ENCODE data around the gene SLC25A45. TPM values are rescaled to one million over a fixed set of nuclear protein-coding genes. Genes with fewer than 3 reads are reported as not detected.

The SLC25A45 gene
- total and polyA plus RNA-seq, 2 donors (not counting 1 experiment from before 2014, with no cell fraction given), result 0.52 to 1.5 TPM

DNA sequence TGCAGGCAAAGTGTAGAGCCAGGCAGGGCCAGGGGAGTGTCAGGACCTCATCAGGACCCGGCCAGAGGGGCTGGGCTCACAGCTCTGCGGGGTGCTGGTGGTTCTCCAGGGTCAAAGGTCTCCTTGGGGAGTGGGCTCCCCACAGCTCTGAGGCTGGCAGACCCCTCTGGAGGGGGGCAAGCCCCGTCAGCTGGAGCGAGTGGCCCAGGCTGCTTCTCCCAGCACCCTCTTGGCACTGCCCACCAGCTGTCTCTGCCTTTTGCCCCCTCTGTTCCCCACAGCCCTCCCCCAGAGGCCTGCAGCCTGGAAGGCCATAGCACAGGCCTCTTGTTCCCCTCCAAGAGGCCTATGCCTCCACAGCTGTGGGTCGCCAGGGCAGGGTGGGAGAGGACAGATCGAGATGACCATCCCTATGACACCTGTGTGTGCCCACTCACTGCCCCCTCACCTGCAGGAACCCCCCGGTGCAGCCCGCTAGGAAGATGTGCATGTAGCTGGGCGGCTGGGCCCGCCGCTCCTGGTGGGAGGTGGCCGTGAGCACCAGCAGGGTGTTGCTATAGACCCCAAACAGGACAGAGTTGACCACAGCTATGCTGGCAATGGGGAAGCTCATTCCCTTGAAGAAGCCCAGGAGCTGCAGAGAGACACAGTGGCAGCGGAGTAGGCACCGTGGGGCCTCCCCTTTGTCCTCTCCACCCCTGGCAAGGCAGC, 3.4 kb downstream of the SLC25A45 start:
- H3K36me3 ChIP-seq (ENCODE audit: control insufficient read depth, insufficient read depth, low read length), result no peaks in the 10 kb centered on the region
- no peak overlapping the region for H3K27ac ChIP-seq (ENCODE audit: insufficient read depth, low read length)
- TF ChIP-seq EZH2 (IDR thresholded peaks at IDR 0.05; ENCODE audit: low read length, missing control alignments), result no peak
- TF ChIP-seq, protein P1, sequence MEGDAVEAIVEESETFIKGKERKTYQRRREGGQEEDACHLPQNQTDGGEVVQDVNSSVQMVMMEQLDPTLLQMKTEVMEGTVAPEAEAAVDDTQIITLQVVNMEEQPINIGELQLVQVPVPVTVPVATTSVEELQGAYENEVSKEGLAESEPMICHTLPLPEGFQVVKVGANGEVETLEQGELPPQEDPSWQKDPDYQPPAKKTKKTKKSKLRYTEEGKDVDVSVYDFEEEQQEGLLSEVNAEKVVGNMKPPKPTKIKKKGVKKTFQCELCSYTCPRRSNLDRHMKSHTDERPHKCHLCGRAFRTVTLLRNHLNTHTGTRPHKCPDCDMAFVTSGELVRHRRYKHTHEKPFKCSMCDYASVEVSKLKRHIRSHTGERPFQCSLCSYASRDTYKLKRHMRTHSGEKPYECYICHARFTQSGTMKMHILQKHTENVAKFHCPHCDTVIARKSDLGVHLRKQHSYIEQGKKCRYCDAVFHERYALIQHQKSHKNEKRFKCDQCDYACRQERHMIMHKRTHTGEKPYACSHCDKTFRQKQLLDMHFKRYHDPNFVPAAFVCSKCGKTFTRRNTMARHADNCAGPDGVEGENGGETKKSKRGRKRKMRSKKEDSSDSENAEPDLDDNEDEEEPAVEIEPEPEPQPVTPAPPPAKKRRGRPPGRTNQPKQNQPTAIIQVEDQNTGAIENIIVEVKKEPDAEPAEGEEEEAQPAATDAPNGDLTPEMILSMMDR (conservative IDR thresholded peaks at IDR 0.05 in 1 of 2, IDR thresholded peaks at IDR 0.05 in 1 of 2; ENCODE audit: low read depth in 1 of 2, low read length in 2 of 2), result no peak
- no peak overlapping the region for H3K4me2 ChIP-seq (ENCODE audit: extremely low read depth, insufficient read depth, low read length)
- no peaks in the 10 kb centered on the region for H3K27me3 ChIP-seq (ENCODE audit: control insufficient read depth, insufficient read depth, low read length)
- no peaks in the 10 kb centered on the region for H4K20me1 ChIP-seq (ENCODE audit: control insufficient read depth, extremely low read depth, insufficient read depth, low read length)
- H3K79me2 ChIP-seq (ENCODE audit: control insufficient read depth, insufficient read depth, low read length), result no peaks in the 10 kb centered on the region
- H3K9me3 ChIP-seq (ENCODE audit: control insufficient read depth, insufficient read depth, low read depth, low read length), result no peaks in the 10 kb centered on the region
- H3K4me1 ChIP-seq (ENCODE audit: control insufficient read depth, extremely low read depth, insufficient read depth, low read length), result peaks cover 19% of the 10 kb centered on the region
- no peak overlapping the region for H3K4me3 ChIP-seq (replicated peaks in 1 of 4; ENCODE audit: control extremely low read depth in 1 of 4, insufficient read depth in 1 of 4, low read depth in 3 of 4, low read length in 4 of 4)
- DNase-seq (ENCODE audit: low read depth in 2 of 2), result no peak
- H2AFZ ChIP-seq (ENCODE audit: low read length), result no peak overlapping the region
- no peak overlapping the region for H3K9ac ChIP-seq (ENCODE audit: insufficient read depth, low read length)

DNA sequence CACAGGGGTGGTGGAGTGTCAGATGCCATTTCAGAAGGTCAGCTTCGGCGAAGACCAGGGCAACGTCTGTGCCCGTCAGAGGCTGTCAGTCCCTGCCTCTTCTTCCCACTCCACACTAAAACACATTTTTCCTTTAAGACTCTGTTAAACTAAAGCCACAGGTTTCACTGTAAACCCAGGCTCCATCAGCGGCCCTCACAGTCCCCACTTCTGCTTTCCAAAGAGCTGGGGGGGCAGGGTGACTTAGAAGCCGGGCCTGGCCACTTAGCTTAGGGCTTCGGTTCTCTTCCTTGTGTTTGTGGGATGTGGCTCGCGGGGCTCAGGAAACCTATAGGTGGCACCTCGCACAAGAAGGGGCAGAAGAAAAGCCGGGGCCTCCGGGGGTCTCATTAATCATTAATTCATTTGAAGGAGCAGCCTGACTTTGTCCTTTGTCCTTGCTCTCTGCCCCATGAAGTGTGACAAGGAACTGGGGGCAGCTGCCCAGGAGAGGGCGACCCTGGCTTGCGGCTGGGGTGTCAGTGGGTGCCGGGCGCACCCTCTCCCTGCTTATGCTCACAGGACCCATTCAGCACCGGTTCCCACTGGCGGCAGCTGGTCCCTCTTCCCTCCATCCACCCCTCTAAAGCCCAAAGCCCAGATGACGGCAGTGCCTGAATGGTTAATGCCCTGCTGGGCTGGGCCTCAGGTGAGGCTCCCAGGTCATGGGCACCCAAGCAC, 4.1 kb downstream of the SLC25A45 start:
- Histone ChIP-seq H3K4me3 (replicated peaks in 1 of 4; ENCODE audit: control extremely low read depth in 1 of 4, insufficient read depth in 1 of 4, low read depth in 3 of 4, low read length in 4 of 4) (no peak overlapping the region), H3K36me3 (ENCODE audit: control insufficient read depth, insufficient read depth, low read length) (no peaks in the 10 kb centered on the region), H3K9me3 (ENCODE audit: control insufficient read depth, insufficient read depth, low read depth, low read length) (no peaks in the 10 kb centered on the region), H3K79me2 (ENCODE audit: control insufficient read depth, insufficient read depth, low read length) (no peaks in the 10 kb centered on the region), H3K4me2 (ENCODE audit: extremely low read depth, insufficient read depth, low read length) (no peak overlapping the region), H3K9ac (ENCODE audit: insufficient read depth, low read length) (no peak overlapping the region), H3K27ac (ENCODE audit: insufficient read depth, low read length) (no peak overlapping the region), H4K20me1 (ENCODE audit: control insufficient read depth, extremely low read depth, insufficient read depth, low read length) (no peaks in the 10 kb centered on the region), H2AFZ (ENCODE audit: low read length) (no peak overlapping the region), H3K4me1 (ENCODE audit: control insufficient read depth, extremely low read depth, insufficient read depth, low read length) (peaks cover 13% of the 10 kb centered on the region), H3K27me3 (ENCODE audit: control insufficient read depth, insufficient read depth, low read length) (no peaks in the 10 kb centered on the region)
- no peak for TF ChIP-seq EZH2 (IDR thresholded peaks at IDR 0.05; ENCODE audit: low read length, missing control alignments)
- TF ChIP-seq, protein P1 (conservative IDR thresholded peaks at IDR 0.05 in 1 of 2, IDR thresholded peaks at IDR 0.05 in 1 of 2; ENCODE audit: low read depth in 1 of 2, low read length in 2 of 2), result no peak
- DNase-seq (ENCODE audit: low read depth in 2 of 2), result no peak

DNA sequence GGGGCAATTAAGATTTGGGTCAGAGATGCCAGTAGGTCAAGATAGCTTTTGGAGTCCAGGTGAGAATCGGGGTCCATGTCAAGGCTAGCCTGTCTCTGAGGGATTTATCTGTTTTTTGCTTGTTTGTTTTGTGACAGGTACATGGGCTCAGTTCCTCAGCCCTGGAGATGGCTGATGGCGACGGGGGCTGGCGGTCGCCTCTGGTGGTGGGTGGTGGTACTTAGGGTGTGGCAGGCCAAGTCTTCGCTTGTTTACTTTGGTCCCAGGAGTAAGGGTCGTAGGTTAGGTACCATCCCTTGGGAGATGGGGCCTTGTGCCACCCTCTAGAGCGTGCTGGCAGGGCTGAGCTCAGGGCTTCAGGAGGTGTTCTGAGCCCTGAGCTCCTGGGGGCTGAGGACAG, 4.7 kb downstream of the SLC25A45 start:
- DNase-seq (ENCODE audit: low read depth in 2 of 2), result no peak
- no peaks in the 10 kb centered on the region for H3K9me3 ChIP-seq (ENCODE audit: control insufficient read depth, insufficient read depth, low read depth, low read length)
- peaks cover 7% of the 10 kb centered on the region for H3K4me1 ChIP-seq (ENCODE audit: control insufficient read depth, extremely low read depth, insufficient read depth, low read length)
- no peak overlapping the region for H3K4me3 ChIP-seq (replicated peaks in 1 of 4; ENCODE audit: control extremely low read depth in 1 of 4, insufficient read depth in 1 of 4, low read depth in 3 of 4, low read length in 4 of 4)
- H2AFZ ChIP-seq (ENCODE audit: low read length), result no peak overlapping the region
- no peak overlapping the region for H3K27ac ChIP-seq (ENCODE audit: insufficient read depth, low read length)
- no peaks in the 10 kb centered on the region for H4K20me1 ChIP-seq (ENCODE audit: control insufficient read depth, extremely low read depth, insufficient read depth, low read length)
- no peaks in the 10 kb centered on the region for H3K79me2 ChIP-seq (ENCODE audit: control insufficient read depth, insufficient read depth, low read length)
- H3K36me3 ChIP-seq (ENCODE audit: control insufficient read depth, insufficient read depth, low read length), result no peaks in the 10 kb centered on the region
- no peaks in the 10 kb centered on the region for H3K27me3 ChIP-seq (ENCODE audit: control insufficient read depth, insufficient read depth, low read length)
- TF ChIP-seq, protein P1 (conservative IDR thresholded peaks at IDR 0.05 in 1 of 2, IDR thresholded peaks at IDR 0.05 in 1 of 2; ENCODE audit: low read depth in 1 of 2, low read length in 2 of 2), result no peak
- TF ChIP-seq EZH2 (IDR thresholded peaks at IDR 0.05; ENCODE audit: low read length, missing control alignments), result no peak
- H3K9ac ChIP-seq (ENCODE audit: insufficient read depth, low read length), result no peak overlapping the region
- no peak overlapping the region for H3K4me2 ChIP-seq (ENCODE audit: extremely low read depth, insufficient read depth, low read length)
